CD14-positive monocyte (primary cell): ENCODE results near the gene ZAP70. TPM values are rescaled to one million over a fixed set of nuclear protein-coding genes. Genes with fewer than 3 reads are reported as not detected.

Experiments used
- DNase-seq, 3 donors: peaks; one replicate each; pipeline ENCODE4 v3.0.0-alpha.2; 2011 to 2022
- H2AFZ ChIP-seq: 2 replicates; pipeline ENCODE4 v1.6.0; 2012; ENCODE audit warnings: mild to moderate bottlenecking, low read depth, low read length, inconsistent platforms; ENCODE audit not compliant: insufficient read depth, poor library complexity, severe bottlenecking
- H3K27ac ChIP-seq, 2 donors: 1 replicate in 1 of 2; 2 replicates in 1 of 2; pipeline ENCODE4 v1.5.1; 2012 to 2013; ENCODE audit warnings: low read length in 2 of 2, control low read depth in 1 of 2, inconsistent platforms in 1 of 2, low read depth in 1 of 2, mild to moderate bottlenecking in 1 of 2
- H3K27me3 ChIP-seq, 2 donors: one replicate each; pipeline versions ENCODE4 v1.6.0 to v1.6.1; 2011 to 2013; ENCODE audit warnings: low read length in 2 of 2; ENCODE audit not compliant: control insufficient read depth in 2 of 2, insufficient read depth in 2 of 2
- H3K36me3 ChIP-seq, 2 donors: replicated peaks in 1 of 2; 1 replicate in 1 of 2; 2 replicates in 1 of 2; pipeline versions ENCODE4 v1.5.1 to v1.6.1; 2012 to 2013; ENCODE audit warnings: low read length in 2 of 2, control low read depth in 1 of 2, inconsistent platforms in 1 of 2, mild to moderate bottlenecking in 1 of 2; ENCODE audit not compliant: insufficient read depth in 2 of 2, control insufficient read depth in 1 of 2
- H3K4me1 ChIP-seq, 2 donors: 1 replicate in 1 of 2; 2 replicates in 1 of 2; pipeline versions ENCODE4 v1.5.1 to v1.6.1; 2012 to 2013; ENCODE audit warnings: low read length in 2 of 2, control low read depth in 1 of 2, inconsistent platforms in 1 of 2, mild to moderate bottlenecking in 1 of 2, moderate library complexity in 1 of 2; ENCODE audit not compliant: insufficient read depth in 2 of 2, control insufficient read depth in 1 of 2
- H3K4me2 ChIP-seq: replicated peaks from 2 replicates; pipeline ENCODE3; 2012; ENCODE audit warnings: low read length, moderate library complexity, mild to moderate bottlenecking; ENCODE audit not compliant: poor library complexity, severe bottlenecking; ENCODE audit errors: extremely low read depth
- H3K4me3 ChIP-seq, 3 experiments: fragments of 200-600 bp in 1 of 3; sonication (generic) in 1 of 3; replicated peaks in 1 of 3; 1 replicate in 2 of 3; 2 replicates in 1 of 3; pipeline ENCODE4 v1.5.1; 2011 to 2013; ENCODE audit warnings: low read length in 3 of 3, mild to moderate bottlenecking in 3 of 3, control low read depth in 2 of 3, low read depth in 2 of 3, inconsistent platforms in 1 of 3, moderate library complexity in 1 of 3
- H3K79me2 ChIP-seq: 2 replicates; pipeline ENCODE4 v1.6.0; 2012; ENCODE audit warnings: mild to moderate bottlenecking, control low read depth, inconsistent platforms, low read length, moderate library complexity; ENCODE audit not compliant: insufficient read depth
- H3K9ac ChIP-seq: 2 replicates; pipeline ENCODE4 v1.6.0; 2017; ENCODE audit warnings: low read length, mild to moderate bottlenecking; ENCODE audit not compliant: insufficient read depth, poor library complexity, severe bottlenecking
- H3K9me3 ChIP-seq, 2 donors: replicated peaks in 1 of 2; 1 replicate in 1 of 2; 2 replicates in 1 of 2; pipeline versions ENCODE4 v1.5.1 to v1.6.1; 2012 to 2013; ENCODE audit warnings: low read length in 2 of 2, control low read depth in 1 of 2; ENCODE audit not compliant: control insufficient read depth in 1 of 2, insufficient read depth in 1 of 2
- H4K20me1 ChIP-seq: 2 replicates; pipeline ENCODE4 v1.6.0; 2012; ENCODE audit warnings: mild to moderate bottlenecking, low read length, control low read depth, moderate library complexity; ENCODE audit not compliant: insufficient read depth
- H3K27ac Mint-ChIP-seq, 7 donors: one replicate each; pipeline ENCODE4 v1.8.0; 2020; ENCODE audit warnings: mild to moderate bottlenecking in 7 of 7, mixed read lengths in 7 of 7, moderate library complexity in 6 of 7, inconsistent platforms in 2 of 7
- H3K27me3 Mint-ChIP-seq, 3 donors: one replicate each; pipeline ENCODE4 v1.8.0; 2021 to 2022; ENCODE audit warnings: low read depth in 3 of 3, mild to moderate bottlenecking in 3 of 3, mixed read lengths in 3 of 3, moderate library complexity in 3 of 3, inconsistent platforms in 1 of 3
- H3K36me3 Mint-ChIP-seq, 2 donors: one replicate each; pipeline ENCODE4 v1.8.0; 2020; ENCODE audit warnings: mixed read lengths in 2 of 2, inconsistent platforms in 1 of 2, mild to moderate bottlenecking in 1 of 2
- H3K4me1 Mint-ChIP-seq: one replicate; pipeline ENCODE4 v1.8.0; 2020; ENCODE audit warnings: mild to moderate bottlenecking, mixed read lengths
- H3K4me3 Mint-ChIP-seq, 2 donors: one replicate each; pipeline ENCODE4 v1.8.0; 2020; ENCODE audit warnings: mild to moderate bottlenecking in 2 of 2, mixed read lengths in 2 of 2, moderate library complexity in 1 of 2
- H3K9me3 Mint-ChIP-seq, 7 donors: one replicate each; pipeline ENCODE4 v1.8.0; 2020 to 2022; ENCODE audit warnings: mixed read lengths in 7 of 7, mild to moderate bottlenecking in 6 of 7, moderate library complexity in 6 of 7, inconsistent platforms in 2 of 7
- CTCF ChIP-seq: fragments of 200-600 bp; IDR thresholded peaks from one replicate; pipeline ENCODE4 v1.8.0; 2022; ENCODE audit warnings: antibody characterized with exemption, mild to moderate bottlenecking
- WGBS: methylation state at CpG from one replicate; pipeline ENCODE4 v1.1.5; 2013; ENCODE audit warnings: missing lambda C conversion rate; ENCODE audit not compliant: insufficient coverage; 5-methylcytosine and 5-hydroxymethylcytosine counted together
- intact Hi-C, 2 donors: fragments of 100-400 bp; cut with micrococcal nuclease; formaldehyde crosslinking; loops; one replicate each; pipeline versions ENCODE4 v1.15.0 to v1.15.1; 2023
- polyA plus RNA-seq, 3 donors: library from polyadenylated mRNA; depleted of rRNA in 1 of 3; unstranded in 2 of 3; stranded (reverse) in 1 of 3; fragments of 300-500 nt in 2 of 3; fragments of >200 nt in 1 of 3; fragmentation: Illumina TruSeq in 2 of 3; gene quantifications; 1 replicate in 2 of 3; 2 replicates in 1 of 3; pipeline ENCODE4 v1.2.3, GENCODE V29; 2012 to 2021

Gene ZAP70
- polyA plus RNA-seq, 3 donors, result 0.30 to 0.69 (median 0.38) TPM

- Mint-ChIP-seq H3K27ac (peak within 1 kb of the TSS in 2 of 7 donors; percentile 40 to 50), H3K4me1 (peaks cover 12% of the 10 kb centered on the region), H3K27me3 (peaks cover 0 to 5% (median 2%) of the 10 kb centered on the region in 3 donors), H3K4me3 (no peak within 1 kb of the TSS), H3K9me3 (no peaks in the 10 kb centered on the region), H3K36me3 (no peaks in the 10 kb centered on the region)
- no peaks in the 10 kb centered on the region for H4K20me1 ChIP-seq
- WGBS, result 92% methylated on average over 2 of the region's 6 CpGs
- no peak within 1 kb of the TSS for H3K27ac ChIP-seq
- no peaks in the 10 kb centered on the region for H3K36me3 ChIP-seq
- H3K27me3 ChIP-seq, result no peaks in the 10 kb centered on the region
- DNase-seq, result no peak
- no peak within 1 kb of the TSS for H3K9ac ChIP-seq
- intact Hi-C loops, result loop anchor here in 1 of 2 donors (10.0 kb wide), 1 partner anchor 1035 kb away; the partner anchor contains the start of gene KANSL3
- no peak within 1 kb of the TSS for H3K4me2 ChIP-seq
- H2AFZ ChIP-seq, result no peak within 1 kb of the TSS
- H3K4me3 ChIP-seq, result no peak within 1 kb of the TSS
- peaks cover 5 to 6% of the 10 kb centered on the region in 2 donors for H3K4me1 ChIP-seq
- no peak for TF ChIP-seq CTCF
- no peaks in the 10 kb centered on the region for H3K79me2 ChIP-seq
- no peaks in the 10 kb centered on the region for H3K9me3 ChIP-seq
Measured at GRCh38 chr2:97669448-97669847, 43.9 kb upstream of the ZAP70 start, which contains the start of gene C2orf92. Gene C2orf92 (plus strand): TSS chr2:97669713. CDS start chr2:97669789, 76 bp downstream.

GRCh38 chr2:97670471-97670870, 42.9 kb upstream of the ZAP70 start:
- no peaks in the 10 kb centered on the region for H3K9me3 ChIP-seq
- H3K4me1 ChIP-seq, result no peaks in the 10 kb centered on the region
- Mint-ChIP-seq H3K4me1 (peaks cover 5% of the 10 kb centered on the region), H3K27me3 (peaks cover 0 to 5% (median 2%) of the 10 kb centered on the region in 3 donors), H3K9me3 (no peaks in the 10 kb centered on the region), H3K27ac (no peak overlapping the region), H3K36me3 (no peaks in the 10 kb centered on the region), H3K4me3 (no peak overlapping the region)
- no peak overlapping the region for H3K4me3 ChIP-seq
- no peak overlapping the region for H3K9ac ChIP-seq
- H3K4me2 ChIP-seq, result no peak overlapping the region
- H3K27ac ChIP-seq, result no peak overlapping the region
- H4K20me1 ChIP-seq, result no peaks in the 10 kb centered on the region
- H3K36me3 ChIP-seq, result no peaks in the 10 kb centered on the region
- no peaks in the 10 kb centered on the region for H3K79me2 ChIP-seq
- no peaks in the 10 kb centered on the region for H3K27me3 ChIP-seq
- TF ChIP-seq CTCF, result no peak
- no peak overlapping the region for H2AFZ ChIP-seq
- WGBS, result no CpG with 5 or more reads among the region's 1 CpG
- intact Hi-C loops, result no loop called here
- DNase-seq, result no peak
